Endothelial cell of umbilical vein (primary cell): ENCODE results near the gene RASAL3. TPM values are rescaled to one million over a fixed set of nuclear protein-coding genes. Genes with fewer than 3 reads are reported as not detected.

Experiments used
- BruUV-seq: library from RNA; stranded (reverse); fragments of 400-500 nt; replicated peaks from 2 replicates; lab custom pipeline; 2021; lab: Mats Ljungman, UMichigan
- CTCF ChIA-PET: fragments of 300-600, 350-600 bp; sonication (Branson Sonifier 250); formaldehyde crosslinking; loops from one replicate; lab custom pipeline; 2021; ENCODE audit warnings: antibody characterized with exemption, inconsistent platforms; lab: Charles Lee
- POLR2A ChIA-PET: fragments of 300-600, 350-600 bp; sonication (Branson Sonifier 250); formaldehyde crosslinking; loops from one replicate; lab custom pipeline; 2021; ENCODE audit warnings: antibody characterized with exemption, inconsistent platforms; lab: Charles Lee
- DNase-seq: peaks from one replicate; pipeline ENCODE4 v3.0.0-alpha.2; 2011; ENCODE audit warnings: low read depth, low spot score
- FAIRE-seq: peaks from 2 replicates; lab custom pipeline; 2011; peaks lifted over from hg19 to GRCh38; lab: Jason Lieb, UNC
- H2AFZ ChIP-seq: 2 replicates; pipeline ENCODE4 v1.6.0; 2012; ENCODE audit warnings: low read depth, low read length, control low read depth, inconsistent platforms
- H3K27ac ChIP-seq: 2 replicates; pipeline ENCODE4 v1.5.1; 2011; ENCODE audit warnings: low read depth, mild to moderate bottlenecking, control low read depth, low read length, moderate library complexity; ENCODE audit not compliant: insufficient read depth
- H3K27me3 ChIP-seq, 2 experiments: 2 replicates each; pipeline versions ENCODE4 v1.6.0 to v1.6.1; 2011; ENCODE audit warnings: low read length in 2 of 2, mixed read lengths in 1 of 2; ENCODE audit not compliant: control insufficient read depth in 2 of 2, insufficient read depth in 2 of 2
- H3K36me3 ChIP-seq, 2 experiments: 2 replicates in 1 of 2; 3 replicates in 1 of 2; pipeline ENCODE4 v1.5.1; 2011; ENCODE audit warnings: low read length in 2 of 2, mild to moderate bottlenecking in 1 of 2, moderate library complexity in 1 of 2; ENCODE audit not compliant: control insufficient read depth in 2 of 2, insufficient read depth in 2 of 2; ENCODE audit errors: extremely low read depth in 1 of 2
- H3K4me1 ChIP-seq: 3 replicates; pipeline ENCODE4 v1.5.1; 2011; ENCODE audit warnings: mild to moderate bottlenecking, low read length; ENCODE audit not compliant: control insufficient read depth, insufficient read depth; ENCODE audit errors: extremely low read depth
- H3K4me2 ChIP-seq: 2 replicates; pipeline ENCODE4 v1.6.1; 2011; ENCODE audit warnings: low read length, control low read depth, mixed read lengths; ENCODE audit not compliant: insufficient read depth
- H3K4me3 ChIP-seq, 3 experiments: fragments of 200-600 bp in 1 of 3; sonication (generic), shearing (Covaris generic) in 1 of 3; replicated peaks in 1 of 3; 2 replicates each; pipeline ENCODE4 v1.5.1; 2011 to 2016; ENCODE audit warnings: control low read depth in 3 of 3, low read length in 3 of 3, mild to moderate bottlenecking in 2 of 3, inconsistent platforms in 1 of 3, low read depth in 1 of 3, moderate library complexity in 1 of 3; ENCODE audit not compliant: insufficient read depth in 1 of 3
- H3K79me2 ChIP-seq: 2 replicates; pipeline ENCODE4 v1.6.0; 2012; ENCODE audit warnings: low read length, inconsistent platforms; ENCODE audit not compliant: control insufficient read depth, insufficient read depth
- H3K9ac ChIP-seq: replicated peaks from 2 replicates; pipeline ENCODE3; 2011; ENCODE audit warnings: low read length, control low read depth; ENCODE audit not compliant: insufficient read depth; ENCODE audit errors: extremely low read depth
- H3K9me1 ChIP-seq: replicated peaks from 3 replicates; pipeline ENCODE4 v1.6.0; 2011; ENCODE audit warnings: mild to moderate bottlenecking, low read length; ENCODE audit not compliant: control insufficient read depth, insufficient read depth; ENCODE audit errors: extremely low read depth
- H3K9me3 ChIP-seq: replicated peaks from 2 replicates; pipeline ENCODE4 v1.5.1; 2012; ENCODE audit warnings: low read length, inconsistent platforms; ENCODE audit not compliant: control insufficient read depth, insufficient read depth
- H4K20me1 ChIP-seq: replicated peaks from 2 replicates; pipeline ENCODE3; 2011; ENCODE audit warnings: mild to moderate bottlenecking, low read length; ENCODE audit not compliant: control insufficient read depth, insufficient read depth; ENCODE audit errors: extremely low read depth
- CTCF ChIP-seq, 2 donors: IDR thresholded peaks; 1 replicate in 1 of 2; 2 replicates in 1 of 2; pipeline ENCODE4 v1.5.1; 2011; ENCODE audit warnings: low read length in 2 of 2, mild to moderate bottlenecking in 2 of 2, moderate library complexity in 2 of 2, control low read depth in 1 of 2, inconsistent platforms in 1 of 2, low read depth in 1 of 2; ENCODE audit not compliant: insufficient read depth in 1 of 2; ENCODE audit errors: extremely low read depth in 1 of 2
- EZH2 ChIP-seq: IDR thresholded peaks from 2 replicates; pipeline ENCODE4 v1.6.1; 2012; ENCODE audit warnings: borderline replicate concordance, low read depth, mild to moderate bottlenecking, moderate library complexity, low read length, inconsistent platforms; ENCODE audit not compliant: severe bottlenecking
- FOS ChIP-seq: IDR thresholded peaks from 2 replicates; pipeline ENCODE4 v1.6.1; 2011; ENCODE audit warnings: mild to moderate bottlenecking, low read length, moderate library complexity, borderline replicate concordance; ENCODE audit not compliant: insufficient read depth
- GATA2 ChIP-seq: IDR thresholded peaks from 2 replicates; pipeline ENCODE4 v1.7.0; 2011; ENCODE audit warnings: low read depth, mild to moderate bottlenecking, moderate library complexity, mixed read lengths, low read length; ENCODE audit not compliant: insufficient read length, insufficient read depth
- JUN ChIP-seq: IDR thresholded peaks from 2 replicates; pipeline ENCODE4 v1.6.1; 2011; ENCODE audit warnings: borderline replicate concordance, low read depth; ENCODE audit not compliant: insufficient read length, insufficient read depth
- MAX ChIP-seq: IDR thresholded peaks from 2 replicates; pipeline ENCODE4 v1.6.1; 2011; ENCODE audit not compliant: insufficient read depth, insufficient read length
- MYC ChIP-seq: IDR thresholded peaks from one replicate; pipeline ENCODE4 v1.6.1; 2011; ENCODE audit warnings: mild to moderate bottlenecking, low read depth, low read length
- POLR2A ChIP-seq: IDR thresholded peaks from 2 replicates; pipeline ENCODE4 v1.6.1; 2012; ENCODE audit warnings: low read depth, mild to moderate bottlenecking, control low read depth, low read length
- POLR2AphosphoS5 ChIP-seq: IDR thresholded peaks from 2 replicates; pipeline ENCODE4 v1.6.1; 2012; ENCODE audit warnings: low read depth, mild to moderate bottlenecking, control low read depth, low read length, moderate library complexity; ENCODE audit not compliant: insufficient read depth
- dilution Hi-C: fragments of 300-500 bp; cut with MboI; formaldehyde crosslinking; loops from one replicate; pipeline ENCODE4 v1.15.0; 2019; ENCODE audit warnings: low sequenced_read_pairs; ENCODE audit not compliant: extremely low pct_ligation_motif_present
- intact Hi-C: fragments of 100-400 bp; cut with micrococcal nuclease; formaldehyde crosslinking; loops from one replicate; pipeline ENCODE4 v1.10.0; 2022
- polyA plus RNA-seq, 4 experiments: library from polyadenylated mRNA; depleted of rRNA in 3 of 4; stranded (reverse) in 3 of 4; unstranded in 1 of 4; fragments of >200 nt; gene quantifications; 2 replicates each; pipeline versions ENCODE4 v1.2.1 to v1.2.3, GENCODE V29; 2011 to 2012; ENCODE audit warnings: missing spikeins in 1 of 4
- total RNA-seq: library from RNA; stranded (reverse); gene quantifications from 2 replicates; pipeline ENCODE4 v1.2.3, GENCODE V29; 2021

Gene RASAL3
- total and polyA plus RNA-seq, 2 donors (not counting 3 experiments of a cell fraction or from before 2014, with no cell fraction given), result 4.1 to 5.7 TPM

- ChIA-PET POLR2A (no interaction called here), CTCF (interaction anchor here (1.6 kb wide), 1 partner anchor 346 kb away, joined by 9 read pairs; no protein-coding TSS in a partner anchor)
- H3K36me3 ChIP-seq, result no peaks in the 10 kb centered on the region
- FAIRE-seq (no peak), DNase-seq (no peak)
- H3K4me1 ChIP-seq, result peaks cover 3% of the 10 kb centered on the region
- TF ChIP-seq JUN, result no peak
- no peak for TF ChIP-seq POLR2AphosphoS5
- TF ChIP-seq POLR2A, result no peak
- no peak for TF ChIP-seq CTCF (IDR thresholded peaks at IDR 0.05; ENCODE audit: extremely low read depth in 1 of 2, insufficient read depth in 1 of 2, low read depth in 1 of 2, low read length in 2 of 2)
- TF ChIP-seq EZH2, result no peak
- no peak for TF ChIP-seq MYC
- no peak for TF ChIP-seq FOS
- TF ChIP-seq GATA2, result no peak
- no peak for TF ChIP-seq MAX
- BruUV-seq, result no TSS peak
- dilution Hi-C loops, result no loop called here
- no peak overlapping the region for H3K4me2 ChIP-seq
- no peaks in the 10 kb centered on the region for H3K27me3 ChIP-seq
- no peak overlapping the region for H3K4me3 ChIP-seq
- H3K9ac ChIP-seq, result no peak overlapping the region
- no peaks in the 10 kb centered on the region for H3K79me2 ChIP-seq
- H4K20me1 ChIP-seq, result no peaks in the 10 kb centered on the region
- no peaks in the 10 kb centered on the region for H3K9me3 ChIP-seq
- H2AFZ ChIP-seq, result no peak overlapping the region
- intact Hi-C loops, result no loop called here
- H3K27ac ChIP-seq, result no peak overlapping the region
- no peaks in the 10 kb centered on the region for H3K9me1 ChIP-seq
Measured at GRCh38 chr19:15438124-15438496, 26.2 kb downstream of the RASAL3 start.
